CD4-positive, alpha-beta T cell treated with Interleukin-15 for 4 hours (primary cell): Measurements from ENCODE around the gene CASS4.
"Not testable (repeated sequence)": the region's sequence is repeated elsewhere in the genome, so short reads cannot be mapped to it uniquely, and the experiment has no call there.

Source experiments
- DNase-seq: peaks from one replicate; pipeline ENCODE4 v3.0.0-alpha.2; 2020; ENCODE audit warnings: low spot score

The CASS4 gene

GRCh38 chr20:56411759-56412472 lies at the start of gene CASS4:
Gene CASS4, plus strand, starts transcription at chr20:56412260. Its CDS starts 199 bp downstream, at chr20:56412459.
- peak; percentile 59 for DNase-seq

DNA sequence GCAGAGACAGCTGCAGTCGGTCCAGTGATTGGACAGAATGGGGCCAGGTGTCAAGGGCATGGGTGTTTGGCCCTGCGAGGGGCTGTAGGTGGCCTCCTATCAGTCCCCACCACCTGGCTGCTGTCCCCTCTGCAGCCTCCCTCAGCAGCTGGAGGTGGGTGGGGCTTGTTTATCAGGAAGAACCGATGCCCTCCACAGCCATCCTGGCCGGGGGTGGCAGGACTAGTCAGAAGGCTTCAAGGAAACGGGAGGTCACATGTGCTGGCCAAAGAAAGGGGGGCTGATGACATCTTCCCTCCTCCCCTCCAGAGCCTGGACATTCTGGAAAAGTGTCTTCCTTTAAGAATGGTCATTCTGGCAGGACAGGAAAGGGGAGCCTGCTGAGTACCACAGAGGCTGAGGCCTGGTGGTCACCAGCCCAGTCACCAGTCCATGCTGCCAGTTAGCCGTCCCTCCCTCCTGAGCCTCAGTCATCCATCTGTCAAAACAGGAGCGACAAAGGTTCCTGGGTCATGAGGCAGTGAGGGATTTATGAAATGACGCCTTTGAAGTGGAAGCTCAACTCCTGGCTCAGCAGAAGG lies 49.1 kb upstream of the CASS4 start:
- no peak for DNase-seq

- no peak for DNase-seq
These were observed 48.6 kb upstream of the CASS4 start for GRCh38 chr20:56363491-56363890.

DNA sequence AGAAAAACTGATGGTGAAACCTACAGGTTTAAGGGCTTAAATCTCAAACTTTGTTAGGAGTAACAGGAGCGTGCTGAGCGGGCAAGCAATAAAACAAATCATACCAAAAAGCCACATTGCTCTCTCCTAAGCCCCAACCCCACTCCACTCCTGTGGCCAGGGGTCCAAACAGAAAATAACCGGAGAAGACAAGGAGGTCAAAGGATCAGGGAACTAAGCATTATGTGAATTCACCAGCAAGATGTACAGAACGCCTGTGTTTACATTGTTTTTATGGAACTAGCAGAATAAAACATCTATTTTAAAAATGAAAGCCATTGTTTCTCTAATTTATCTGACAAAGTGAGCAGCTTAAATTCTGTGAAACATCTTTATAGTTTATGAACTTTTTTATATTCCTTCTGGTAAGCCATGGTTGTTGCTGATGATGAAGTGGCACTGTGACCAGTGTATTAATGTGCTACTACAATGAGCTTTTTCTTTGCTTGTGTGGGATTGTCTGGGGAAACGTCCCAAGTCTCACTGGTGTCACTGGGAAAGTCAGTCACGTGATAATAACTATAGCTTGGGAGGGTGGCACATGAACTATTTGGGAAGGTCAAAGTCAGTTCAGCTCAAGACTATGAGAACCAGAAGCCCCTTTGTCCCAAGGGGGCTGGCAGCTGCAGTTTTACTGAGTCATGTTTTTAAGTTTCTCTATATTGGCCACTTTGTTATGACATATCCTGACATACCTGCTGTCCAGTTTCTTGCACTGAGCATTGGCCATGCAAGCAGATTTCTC lies 43.5 kb upstream of the CASS4 start:
- DNase-seq, result no peak

DNA sequence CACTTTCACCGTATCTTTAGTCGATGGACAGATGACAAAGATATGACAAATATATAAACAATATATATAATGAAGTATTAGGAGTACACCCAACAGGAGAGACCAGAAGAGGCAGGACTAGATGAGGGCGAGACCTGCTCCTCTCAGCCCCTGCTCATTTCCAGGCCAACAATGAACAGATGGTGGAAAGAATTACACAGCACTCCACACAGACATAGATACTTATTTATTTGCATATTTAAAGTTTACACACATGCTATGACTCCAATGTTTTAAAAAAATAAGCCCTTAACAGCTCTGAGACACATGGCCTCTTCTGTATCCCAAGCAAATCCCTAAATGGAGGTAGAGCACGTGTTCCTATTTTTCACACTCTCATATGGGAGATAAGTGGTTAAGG lies 42.9 kb upstream of the CASS4 start:
- no peak for DNase-seq

DNA sequence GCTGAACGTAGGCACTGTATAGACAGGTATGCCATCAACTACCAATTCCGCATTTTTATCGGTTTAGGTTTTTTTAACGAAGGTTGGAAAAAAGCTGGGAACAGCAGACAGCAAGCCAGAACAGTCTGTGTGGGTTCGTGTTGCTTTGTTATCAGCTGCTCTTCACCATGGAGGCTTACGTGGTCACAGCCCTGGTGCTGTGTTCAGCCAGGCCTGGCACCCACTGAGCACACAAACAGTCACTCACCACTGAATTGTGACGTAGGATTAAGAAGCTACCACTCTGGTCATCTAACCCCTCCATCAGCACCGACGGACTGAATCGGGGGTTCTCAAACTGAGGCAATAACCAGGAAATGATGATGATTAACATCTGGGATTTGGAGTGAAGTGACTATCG lies 40.1 kb upstream of the CASS4 start:
- no peak for DNase-seq

- DNase-seq, result peak; percentile 5
These were observed 39.2 kb upstream of the CASS4 start for GRCh38 chr20:56372850-56373249.

GRCh38 chr20:56373942-56374341 lies 38.1 kb upstream of the CASS4 start:
- peak; percentile 30 for DNase-seq

- DNase-seq, result no peak
These were observed 35.7 kb upstream of the CASS4 start for GRCh38 chr20:56376331-56376730.

- no peak for DNase-seq
These were observed 33.7 kb upstream of the CASS4 start for GRCh38 chr20:56378386-56378785.

GRCh38 chr20:56380375-56380774 lies 31.7 kb upstream of the CASS4 start:
- DNase-seq, result no peak

GRCh38 chr20:56381501-56381900 lies 30.6 kb upstream of the CASS4 start:
- DNase-seq, result no peak

DNA sequence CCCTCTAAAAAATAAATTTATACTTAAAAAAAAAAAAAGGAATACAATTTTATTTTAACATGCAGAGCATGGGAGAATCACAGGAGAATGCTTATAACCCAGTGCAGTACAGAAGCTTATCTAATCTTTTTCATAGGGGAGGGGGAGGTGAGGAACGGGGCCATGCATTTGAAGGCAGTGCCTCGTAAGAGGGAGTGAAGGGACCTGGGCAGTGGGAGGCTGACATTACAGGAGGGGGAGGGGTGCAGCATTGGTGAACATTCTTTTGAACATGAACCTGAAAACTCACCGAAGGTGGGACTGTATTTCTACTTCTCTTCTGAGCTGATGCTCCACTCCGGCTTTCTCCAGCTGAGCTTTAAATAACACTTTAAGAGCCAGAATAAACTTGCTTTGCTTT lies 29.4 kb upstream of the CASS4 start:
- no peak for DNase-seq

DNA sequence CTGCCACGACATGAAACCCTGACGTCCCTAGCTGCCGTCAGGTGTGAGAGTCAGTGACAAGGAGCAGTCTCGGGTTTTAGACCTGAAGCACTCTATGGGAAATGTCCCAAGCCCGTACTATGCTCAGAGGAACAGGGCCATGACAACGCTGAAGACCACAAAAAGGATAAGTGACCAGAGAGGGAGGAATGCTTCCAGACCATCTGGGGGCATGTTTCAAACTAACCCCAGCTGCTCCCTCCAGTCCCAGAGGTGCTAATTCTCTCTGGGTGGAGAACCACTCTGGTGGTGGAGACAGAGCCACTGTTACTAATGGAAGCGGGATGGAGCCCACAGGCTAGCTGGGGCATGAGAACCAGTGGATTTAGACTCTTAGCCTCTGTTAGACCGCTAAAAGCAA lies 28.7 kb upstream of the CASS4 start:
- DNase-seq, result no peak

DNA sequence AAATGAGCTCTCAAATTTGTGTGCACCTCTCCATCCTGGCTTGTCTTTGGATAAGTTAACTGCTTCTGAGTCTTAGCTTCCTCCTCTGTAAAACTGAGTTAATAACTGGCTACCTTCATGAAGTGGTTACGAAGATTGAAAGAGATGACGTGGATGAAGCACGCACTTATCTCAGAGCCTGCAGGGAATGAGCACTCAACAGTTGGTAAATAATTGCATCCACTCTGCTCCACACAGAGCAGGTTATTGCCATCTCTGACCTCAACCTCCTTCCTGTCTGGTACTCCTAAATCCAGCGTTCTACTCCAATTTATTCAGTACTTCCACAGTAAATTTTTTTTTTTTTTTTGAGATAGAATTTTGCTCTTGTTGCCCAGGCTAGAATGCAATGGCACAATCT lies 26.9 kb upstream of the CASS4 start:
- no peak for DNase-seq

GRCh38 chr20:56386219-56386618 lies 25.8 kb upstream of the CASS4 start:
- no peak for DNase-seq

GRCh38 chr20:56388882-56389281 lies 23.2 kb upstream of the CASS4 start:
- no peak for DNase-seq

GRCh38 chr20:56389807-56390206 lies 22.3 kb upstream of the CASS4 start:
- DNase-seq, result no peak

DNA sequence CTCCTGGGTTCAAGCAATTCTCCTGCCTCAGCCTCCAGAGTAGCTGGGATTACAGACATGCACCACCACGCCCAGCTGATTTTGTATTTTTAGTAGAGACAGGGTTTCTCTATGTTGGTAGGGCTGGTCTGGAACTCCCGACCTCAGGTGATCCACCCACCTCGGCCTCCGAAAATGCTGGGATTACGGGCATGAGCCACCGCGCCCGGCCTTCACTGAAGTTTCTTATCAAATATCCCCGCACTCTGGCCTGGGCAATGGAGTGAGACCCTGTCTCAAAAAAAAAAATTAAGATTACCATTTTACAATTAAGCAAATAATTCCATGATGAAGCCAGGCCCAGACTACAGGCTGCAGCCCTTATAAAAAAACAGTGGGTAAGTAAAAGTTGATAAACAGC lies 21.7 kb upstream of the CASS4 start:
- not testable (repeated sequence) for DNase-seq

DNA sequence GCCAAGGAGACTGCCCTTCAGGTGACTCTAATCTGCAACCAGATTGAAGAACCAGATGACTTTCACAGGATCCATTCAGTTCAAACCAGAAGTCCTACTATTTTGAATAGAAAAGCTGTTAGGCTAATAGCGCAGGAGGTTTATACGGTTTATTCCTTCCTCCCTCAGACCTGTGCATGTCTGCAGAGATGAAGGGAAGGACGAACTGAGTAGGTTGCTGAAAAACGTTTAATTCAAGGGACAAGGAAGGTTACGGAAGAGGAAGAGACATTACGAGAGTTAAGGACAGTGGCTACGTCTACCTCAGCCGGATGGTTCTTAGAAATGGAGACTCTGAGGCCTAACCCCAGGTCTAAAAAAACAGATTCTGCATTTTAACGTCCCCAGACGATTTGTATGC lies 21.0 kb upstream of the CASS4 start:
- DNase-seq, result no peak

- no peak for DNase-seq
These were observed 20.4 kb upstream of the CASS4 start for GRCh38 chr20:56391596-56392131.

GRCh38 chr20:56392132-56392880 lies 19.8 kb upstream of the CASS4 start, which contains the start of the genes AURKA and CSTF1:
Gene AURKA, minus strand, starts transcription at chr20:56392215. Its CDS starts 4,018 bp downstream, at chr20:56388197.
Gene CSTF1, plus strand, starts transcription at chr20:56392645. Its CDS starts 2,908 bp downstream, at chr20:56395553.
- DNase-seq, result peak; percentile 100
